ENCODE results near the gene GJA1.
"Not testable (repeated sequence)": the region's sequence is repeated elsewhere in the genome, so short reads cannot be mapped to it uniquely, and the experiment has no call there.

GJA1 gene

DNA sequence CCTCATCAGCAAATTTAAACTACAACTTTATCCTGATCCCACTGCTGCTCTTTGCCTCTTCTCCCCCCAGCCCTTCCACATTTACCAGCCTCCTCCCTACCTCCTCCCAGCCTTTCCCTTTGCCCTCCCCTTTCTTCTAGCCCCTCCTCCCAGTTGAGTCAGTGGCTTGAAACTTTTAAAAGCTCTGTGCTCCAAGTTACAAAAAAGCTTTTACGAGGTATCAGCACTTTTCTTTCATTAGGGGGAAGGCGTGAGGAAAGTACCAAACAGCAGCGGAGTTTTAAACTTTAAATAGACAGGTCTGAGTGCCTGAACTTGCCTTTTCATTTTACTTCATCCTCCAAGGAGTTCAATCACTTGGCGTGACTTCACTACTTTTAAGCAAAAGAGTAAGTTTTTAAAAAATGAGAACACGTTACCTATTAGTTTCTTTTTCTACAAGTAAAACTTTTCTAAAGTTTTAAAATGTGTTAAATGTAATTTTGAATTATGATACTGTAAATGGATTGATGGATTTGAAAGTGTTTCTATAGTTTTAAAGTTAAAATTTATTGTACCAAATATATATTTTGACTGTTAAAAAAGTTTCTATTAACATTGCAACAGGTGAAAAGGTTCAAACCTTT, at the start of gene GJA1:
Gene GJA1, plus strand, starts transcription at position 203 of the 626 bp plus-strand sequence. CDS start 11,202 bp downstream, outside the sequence.
- FAIRE-seq, result no peak
- DNase-seq (ENCODE audit: extremely low spot score, insufficient read length, low read depth), result no peak

GRCh38 chr6:121386551-121386950, 48.9 kb upstream of the GJA1 start:
- DNase-seq (ENCODE audit: extremely low spot score, insufficient read length, low read depth); FAIRE-seq: not testable (repeated sequence)

- DNase-seq (ENCODE audit: extremely low spot score, insufficient read length, low read depth), result no peak
- FAIRE-seq, result no peak
These were observed 46.0 kb upstream of the GJA1 start for GRCh38 chr6:121389419-121389818.

DNA sequence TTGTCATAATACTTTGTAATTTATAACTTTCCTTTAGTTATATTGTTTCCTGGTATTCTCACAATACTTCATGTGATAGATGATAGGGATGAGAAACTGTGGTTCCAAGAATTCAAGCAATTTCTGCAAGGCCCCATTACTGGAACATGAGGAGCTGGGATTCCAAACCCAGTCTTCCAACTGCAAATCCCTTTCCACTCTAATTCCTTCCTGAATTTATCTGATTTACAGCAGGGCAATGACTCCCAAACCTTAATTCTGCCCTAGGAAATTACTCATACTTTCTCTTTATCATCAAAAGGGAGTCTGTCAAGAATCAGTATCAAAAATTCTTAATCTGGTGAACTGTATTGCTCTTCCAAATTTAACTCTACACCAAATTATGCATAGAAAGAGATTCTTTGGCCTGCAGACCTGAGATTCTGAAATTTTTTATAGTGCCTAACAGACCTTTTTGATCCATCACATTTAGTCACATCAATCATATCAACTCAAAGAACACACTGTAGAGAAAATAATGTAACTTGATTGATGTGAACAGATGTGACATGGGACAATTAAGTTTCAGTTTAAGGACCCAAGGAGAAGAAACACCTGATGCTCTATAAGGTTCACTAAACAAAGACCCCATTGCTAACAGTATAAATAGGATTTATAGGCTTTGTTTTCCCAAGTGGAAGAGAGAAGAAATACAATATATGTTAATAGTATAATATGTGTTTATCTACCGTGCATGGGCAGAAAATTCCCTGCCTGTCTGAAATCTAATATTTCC, 41.5 kb upstream of the GJA1 start:
- no peak for FAIRE-seq
- no peak for DNase-seq (ENCODE audit: extremely low spot score, insufficient read length, low read depth)

- FAIRE-seq (no peak), DNase-seq (ENCODE audit: extremely low spot score, insufficient read length, low read depth) (no peak)
These were observed 39.7 kb upstream of the GJA1 start for GRCh38 chr6:121395736-121396135.

DNA sequence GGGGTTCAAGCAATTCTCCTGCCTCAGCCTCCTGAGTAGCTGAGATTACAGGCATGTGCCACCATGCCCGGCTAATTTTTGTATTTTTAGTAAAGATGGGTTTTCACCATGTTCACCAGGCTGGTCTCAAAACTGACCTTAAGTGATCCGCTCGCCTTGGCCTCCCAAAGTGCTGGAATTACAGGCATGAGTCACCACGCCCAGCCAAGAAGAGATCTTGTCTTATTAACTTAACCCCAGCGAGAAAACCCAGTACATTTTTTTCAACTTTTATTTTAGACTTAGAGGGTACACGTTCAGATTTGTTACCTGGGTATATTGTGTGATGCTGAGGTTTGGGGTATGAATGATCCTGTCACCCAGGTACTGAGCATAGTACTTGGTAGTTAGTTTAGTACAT, 38.3 kb upstream of the GJA1 start:
- DNase-seq (ENCODE audit: extremely low spot score, insufficient read length, low read depth); FAIRE-seq: not testable (repeated sequence)

DNA sequence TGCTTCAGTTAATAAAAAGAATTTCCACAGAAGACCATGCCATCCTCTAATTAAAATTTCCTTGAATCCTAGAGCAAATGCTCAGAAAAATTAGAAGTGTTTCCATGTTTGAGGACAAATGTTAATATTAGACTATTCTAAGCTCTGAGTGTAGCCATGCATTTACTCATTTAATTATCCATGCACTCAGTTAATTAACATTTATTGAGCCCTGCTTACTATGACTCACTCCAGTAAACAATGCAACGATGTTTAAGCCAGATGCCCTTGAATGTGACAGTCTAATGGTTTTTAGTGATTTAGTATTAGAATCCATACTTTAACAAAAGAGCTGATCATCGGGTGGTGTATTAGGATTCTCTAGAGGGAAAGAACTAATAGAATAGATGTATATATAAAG, 37.3 kb upstream of the GJA1 start:
- FAIRE-seq (no peak), DNase-seq (ENCODE audit: extremely low spot score, insufficient read length, low read depth) (no peak)

DNA sequence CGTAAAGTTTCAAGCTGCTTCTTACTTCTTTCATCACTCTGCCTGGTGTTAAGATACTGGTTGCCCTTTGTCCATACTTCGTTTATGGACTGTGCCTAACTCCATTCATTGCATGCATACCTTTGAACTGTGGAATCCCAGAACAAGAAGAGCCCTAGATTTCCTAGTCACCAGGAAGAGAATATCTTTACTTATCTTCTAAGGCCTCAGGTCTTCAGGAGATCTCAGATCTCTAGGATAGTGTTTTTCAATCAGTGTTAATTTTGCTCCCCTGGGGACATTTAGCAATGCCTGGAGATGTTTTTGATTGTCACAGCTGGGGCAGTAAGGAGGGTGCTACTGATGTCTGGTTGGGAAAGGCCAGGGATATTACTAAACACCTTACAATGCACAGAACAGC, 35.5 kb upstream of the GJA1 start:
- DNase-seq (ENCODE audit: extremely low spot score, insufficient read length, low read depth) (no peak), FAIRE-seq (no peak)

GRCh38 chr6:121403964-121404363, 31.5 kb upstream of the GJA1 start:
- FAIRE-seq (no peak), DNase-seq (ENCODE audit: extremely low spot score, insufficient read length, low read depth) (no peak)

DNA sequence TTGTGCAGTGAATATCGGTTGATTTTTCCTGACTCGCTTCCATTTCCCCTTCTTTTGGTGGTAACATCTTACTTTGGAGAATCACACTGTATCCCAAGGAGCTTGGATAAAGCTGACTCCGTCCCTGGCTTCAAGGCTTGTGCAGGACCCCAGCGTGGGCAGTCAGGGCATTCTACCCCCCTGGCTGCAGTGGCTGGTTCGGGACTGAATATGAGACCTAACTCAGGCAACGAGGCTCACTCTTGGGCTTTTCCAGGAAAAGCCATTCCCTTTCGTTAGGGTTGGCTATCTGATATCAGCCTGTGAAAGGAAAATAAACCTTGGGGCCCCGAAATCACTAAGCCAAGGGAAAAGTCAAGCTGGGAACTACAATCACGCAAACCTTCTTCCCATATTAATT, 30.1 kb upstream of the GJA1 start:
- DNase-seq (ENCODE audit: extremely low spot score, insufficient read length, low read depth) (no peak), FAIRE-seq (no peak)

GRCh38 chr6:121408321-121408720, 27.1 kb upstream of the GJA1 start:
- DNase-seq (ENCODE audit: extremely low spot score, insufficient read length, low read depth) (no peak), FAIRE-seq (no peak)

- DNase-seq (ENCODE audit: extremely low spot score, insufficient read length, low read depth) (no peak), FAIRE-seq (no peak)
These were observed 21.6 kb upstream of the GJA1 start for GRCh38 chr6:121413879-121414278.

DNA sequence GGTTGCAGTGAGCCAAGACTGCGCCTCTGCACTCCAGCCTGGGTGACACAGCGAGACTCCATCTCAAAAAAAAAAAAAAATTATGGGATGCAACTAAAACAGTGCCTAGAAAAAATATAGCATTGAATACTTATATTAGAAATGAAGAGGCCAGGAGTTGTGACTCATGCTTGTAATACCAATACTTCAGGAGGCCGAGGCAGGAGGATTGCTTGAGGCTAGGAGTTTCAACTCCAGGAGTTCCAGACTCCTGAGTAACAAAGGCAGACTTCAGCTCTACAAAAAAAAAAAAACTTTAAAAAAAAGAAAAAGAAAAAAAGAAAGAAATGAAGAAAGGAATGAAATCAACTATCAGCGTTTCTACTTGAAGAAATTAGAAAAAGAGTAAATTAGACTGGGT, 17.1 kb upstream of the GJA1 start:
- FAIRE-seq (no peak), DNase-seq (ENCODE audit: extremely low spot score, insufficient read length, low read depth) (no peak)

DNA sequence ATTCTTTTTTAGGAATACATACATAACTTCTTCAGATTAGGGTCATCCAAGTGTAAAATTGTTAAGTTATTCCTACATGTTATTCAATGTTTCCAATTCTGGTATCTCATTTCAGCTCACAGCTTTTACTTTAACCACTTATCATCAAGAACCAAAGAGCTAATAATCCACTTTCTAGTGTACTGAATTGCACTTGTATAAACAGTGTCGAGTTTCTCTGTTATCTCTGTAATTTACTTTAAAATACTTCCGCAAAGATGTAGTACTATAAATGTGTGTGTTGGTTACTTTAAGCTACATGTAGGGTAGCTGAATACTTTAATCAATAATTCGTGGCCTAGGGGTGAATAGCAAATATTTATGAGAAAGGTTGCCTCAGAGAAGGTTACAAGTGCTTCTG, 8.8 kb upstream of the GJA1 start:
- FAIRE-seq, result no peak
- no peak for DNase-seq (ENCODE audit: extremely low spot score, insufficient read length, low read depth)

GRCh38 chr6:121428872-121429756, 6.3 kb upstream of the GJA1 start:
- FAIRE-seq (no peak), DNase-seq (ENCODE audit: extremely low spot score, insufficient read length, low read depth) (no peak)

- DNase-seq (ENCODE audit: extremely low spot score, insufficient read length, low read depth), result no peak
- no peak for FAIRE-seq
These were observed 4.7 kb upstream of the GJA1 start for GRCh38 chr6:121430514-121431460.

- DNase-seq (ENCODE audit: extremely low spot score, insufficient read length, low read depth); FAIRE-seq: not testable (repeated sequence)
These were observed 3.7 kb upstream of the GJA1 start for GRCh38 chr6:121431776-121432175.

- no peak for FAIRE-seq
- no peak for DNase-seq (ENCODE audit: extremely low spot score, insufficient read length, low read depth)
These were observed 1.2 kb upstream of the GJA1 start for GRCh38 chr6:121434037-121434770.

DNA sequence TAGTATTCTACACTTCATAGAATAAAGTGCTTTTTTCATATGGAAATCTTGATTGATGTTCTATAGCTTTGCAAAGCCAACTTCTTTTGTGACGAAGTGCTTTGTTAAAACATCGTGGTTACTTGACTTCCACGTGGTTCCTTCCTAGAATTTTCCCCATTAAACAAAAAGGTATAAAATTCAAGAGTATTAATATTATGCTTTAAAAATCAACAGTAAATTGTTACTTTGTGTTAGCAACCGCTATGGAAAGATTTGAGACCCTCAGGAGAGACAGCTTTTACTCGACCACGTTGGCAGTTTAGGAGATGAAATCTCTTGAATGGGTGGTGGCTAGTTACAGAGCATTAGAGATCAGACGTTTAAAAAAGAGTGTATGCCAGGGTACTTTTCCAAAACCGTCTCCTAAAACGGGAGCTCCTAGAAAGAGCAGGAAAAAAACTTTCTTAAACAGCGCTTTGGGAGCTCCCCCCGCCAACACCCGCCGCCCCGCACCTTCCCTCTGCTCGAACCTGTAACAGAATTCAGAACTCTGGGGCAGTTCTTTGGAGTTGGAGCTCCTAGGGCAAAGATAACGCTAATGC, 920 bp downstream of the GJA1 start:
- no peak for FAIRE-seq
- no peak for DNase-seq (ENCODE audit: extremely low spot score, insufficient read length, low read depth)
